Parietal lobe (tissue), 1 donor: ENCODE results near the gene PGAP6. TPM values are rescaled to one million over a fixed set of nuclear protein-coding genes. Genes with fewer than 3 reads are reported as not detected.

Source experiments
- total RNA-seq: library from RNA; depleted of rRNA; stranded (reverse); fragments of >200 nt; gene quantifications from one replicate; pipeline ENCODE4 v1.2.3, GENCODE V29; 2014

The PGAP6 gene
- 25.4 TPM for total RNA-seq

GRCh38 chr16:381789-382717 is at the start of gene PGAP6:
Gene PGAP6 (minus strand): TSS chr16:381978. CDS start chr16:381821, 157 bp downstream.

GRCh38 chr16:425082-425718 is 43.4 kb upstream of the PGAP6 start, which contains the start of gene RAB11FIP3:
Gene RAB11FIP3 (plus strand): TSS chr16:425649. CDS start chr16:426007, 358 bp downstream.

GRCh38 chr16:401468-402348 is 19.9 kb upstream of the PGAP6 start, which contains the start of gene DECR2:
Gene DECR2 (plus strand): TSS chr16:401885. CDS start chr16:401964, 79 bp downstream.

GRCh38 chr16:397135-397661 is 15.4 kb upstream of the PGAP6 start, which contains the start of gene NME4:
Gene NME4 (plus strand): TSS chr16:397199. CDS start chr16:397223, 24 bp downstream.

GRCh38 chr16:370443-370842 is 11.3 kb downstream of the PGAP6 start, which contains the start of gene MRPL28:
Gene MRPL28 (minus strand): TSS chr16:370538. CDS start chr16:370218, 320 bp downstream.

GRCh38 chr16:352547-353403 is 29.0 kb downstream of the PGAP6 start, which contains the start of gene AXIN1:
Gene AXIN1 (minus strand): TSS chr16:352723. CDS start chr16:347025, 5,698 bp downstream.

Other genes with a start within 250 kb of the PGAP6 start
- gene NPRL3, start 243.3 kb downstream of the PGAP6 start, total RNA-seq, result 21.6 TPM
- not detected for gene HBZ, start 229.3 kb downstream of the PGAP6 start, total RNA-seq
- 7.8 TPM for gene HBM, start 216.0 kb downstream of the PGAP6 start, total RNA-seq
- gene HBA2, start 209.1 kb downstream of the PGAP6 start, total RNA-seq, result 363 TPM
- gene HBA1, start 205.3 kb downstream of the PGAP6 start, total RNA-seq, result 263 TPM
- gene HBQ1, start 201.5 kb downstream of the PGAP6 start, total RNA-seq, result 4.1 TPM
- gene LUC7L, start 152.5 kb downstream of the PGAP6 start, total RNA-seq, result 216 TPM
- 22.5 TPM for gene FAM234A, start 147.2 kb downstream of the PGAP6 start, total RNA-seq
- gene RGS11, start 106.0 kb downstream of the PGAP6 start, total RNA-seq, result 21.0 TPM
- gene ARHGDIG, start 101.4 kb downstream of the PGAP6 start, total RNA-seq, result 60.1 TPM
- gene PDIA2, start 98.8 kb downstream of the PGAP6 start, total RNA-seq, result 30.0 TPM
- gene AXIN1, start 29.3 kb downstream of the PGAP6 start, total RNA-seq, result 27.2 TPM
- gene MRPL28, start 11.4 kb downstream of the PGAP6 start, total RNA-seq, result 26.6 TPM
- 25.7 TPM for gene NME4, start 15.2 kb upstream of the PGAP6 start, total RNA-seq
- gene DECR2, start 19.9 kb upstream of the PGAP6 start, total RNA-seq, result 12.5 TPM
- 55.1 TPM for gene RAB11FIP3, start 43.7 kb upstream of the PGAP6 start, total RNA-seq
- gene CAPN15, start 145.7 kb upstream of the PGAP6 start, total RNA-seq, result 20.7 TPM
- gene PRR35, start 178.4 kb upstream of the PGAP6 start, total RNA-seq, result not detected
- 0.31 TPM for gene NHLRC4, start 185.0 kb upstream of the PGAP6 start, total RNA-seq
- gene PIGQ, start 188.0 kb upstream of the PGAP6 start, total RNA-seq, result 42.3 TPM
- 27.5 TPM for gene RAB40C, start 208.1 kb upstream of the PGAP6 start, total RNA-seq
- 1.3 TPM for gene WFIKKN1, start 249.0 kb upstream of the PGAP6 start, total RNA-seq